Cardiac fibroblast (primary cell): ENCODE measurements around the gene RYR1.
A peak's percentile ranks its signal among the peaks of the same experiment; 100 is the strongest.

Experiments
- DNase-seq, 2 donors: peaks; one replicate each; pipeline versions ENCODE4 v3.0.0 to v3.0.0-alpha.2; 2010; ENCODE audit warnings: low read depth in 2 of 2
- H3K4me3 ChIP-seq, 2 donors: replicated peaks in 1 of 2; 1 replicate in 1 of 2; 2 replicates in 1 of 2; pipeline ENCODE4 v1.5.1; 2011; ENCODE audit warnings: low read depth in 2 of 2, low read length in 2 of 2, mild to moderate bottlenecking in 2 of 2, moderate library complexity in 1 of 2
- CTCF ChIP-seq: IDR thresholded peaks from one replicate; pipeline ENCODE4 v1.5.1; 2011; ENCODE audit warnings: low read depth, mild to moderate bottlenecking, low read length, inconsistent platforms

Gene RYR1

GRCh38 chr19:38437917-38438316, 4.4 kb downstream of the RYR1 start:
- TF ChIP-seq CTCF: no peak
- no peak for DNase-seq
- no peak overlapping the region for H3K4me3 ChIP-seq

GRCh38 chr19:38440592-38440991, 7.1 kb downstream of the RYR1 start:
- no peak for DNase-seq
- no peak for TF ChIP-seq CTCF
- no peak overlapping the region for H3K4me3 ChIP-seq

GRCh38 chr19:38441657-38442348, 8.3 kb downstream of the RYR1 start:
- peak; percentile 15 to 19 for DNase-seq
- H3K4me3 ChIP-seq: no peak overlapping the region
- TF ChIP-seq CTCF: no peak

GRCh38 chr19:38442736-38443135, 9.2 kb downstream of the RYR1 start:
- DNase-seq: no peak
- no peak overlapping the region for H3K4me3 ChIP-seq
- TF ChIP-seq CTCF: no peak

GRCh38 chr19:38443458-38443999, 10.0 kb downstream of the RYR1 start:
- no peak for DNase-seq
- TF ChIP-seq CTCF: no peak
- no peak overlapping the region for H3K4me3 ChIP-seq

- no peak overlapping the region for H3K4me3 ChIP-seq
- no peak for TF ChIP-seq CTCF
- no peak for DNase-seq
Observed at GRCh38 chr19:38444026-38444425, 10.5 kb downstream of the RYR1 start.

GRCh38 chr19:38445362-38445761, 11.9 kb downstream of the RYR1 start:
- H3K4me3 ChIP-seq: no peak overlapping the region
- TF ChIP-seq CTCF: no peak
- DNase-seq: no peak
